ENCODE data around the gene GRIK4. TPM values are rescaled to one million over a fixed set of nuclear protein-coding genes. Genes with fewer than 3 reads are reported as not detected.

Gene GRIK4
- total RNA-seq, 6 experiments from 2014 or later: 0.07 to 0.11 TPM; not detected in 4

- intact Hi-C loops (cut with DNase I): no loop called here
- ATAC-seq: no peak
- TF ChIP-seq CTCF (IDR thresholded peaks at IDR 0.05) (no peak), POLR2A (IDR thresholded peaks at IDR 0.05) (no peak)
- H3K9me3 ChIP-seq: no peaks in the 10 kb centered on the region
- no peaks in the 10 kb centered on the region for H3K4me1 ChIP-seq
- H3K4me3 ChIP-seq: no peak overlapping the region
- no peaks in the 10 kb centered on the region for H3K27me3 ChIP-seq
- DNase-seq: no peak
- WGBS (ENCODE audit: insufficient coverage, low coverage, low lambda C conversion rate, missing lambda C conversion rate): 97% methylated on average over 5 of the region's 5 CpGs
- H3K36me3 ChIP-seq: peaks cover 0 to 40% (median 18%) of the 10 kb centered on the region in 4 donors
- H3K27ac ChIP-seq: no peak overlapping the region
Measured at GRCh38 chr11:120486138-120486537, 25.4 kb upstream of the GRIK4 start.

- ATAC-seq: no peak
- no peaks in the 10 kb centered on the region for H3K27me3 ChIP-seq
- intact Hi-C loops (cut with DNase I): no loop called here
Measured at GRCh38 chr11:120489799-120490198, 21.7 kb upstream of the GRIK4 start.

GRCh38 chr11:120492486-120492885, 19.1 kb upstream of the GRIK4 start:
- H3K27me3 ChIP-seq: no peaks in the 10 kb centered on the region
- intact Hi-C loops (cut with DNase I): no loop called here
- H3K36me3 ChIP-seq: peaks cover 0 to 5% (median 2%) of the 10 kb centered on the region in 4 donors
- no peak for DNase-seq
- H3K4me1 ChIP-seq: no peaks in the 10 kb centered on the region
- no peak for ATAC-seq
- TF ChIP-seq CTCF (IDR thresholded peaks at IDR 0.05) (no peak), POLR2A (IDR thresholded peaks at IDR 0.05) (no peak)
- no peak overlapping the region for H3K4me3 ChIP-seq
- 72% methylated on average over 3 of the region's 3 CpGs for WGBS (ENCODE audit: insufficient coverage, low coverage, low lambda C conversion rate, missing lambda C conversion rate)
- no peaks in the 10 kb centered on the region for H3K9me3 ChIP-seq
- H3K27ac ChIP-seq: no peak overlapping the region

More at GRCh38 chr11:120489799-120490198, 21.7 kb upstream of the GRIK4 start:
- Histone ChIP-seq H3K36me3 (peaks cover 0 to 24% (median 13%) of the 10 kb centered on the region in 4 donors), H3K9me3 (no peaks in the 10 kb centered on the region), H3K27ac (no peak overlapping the region), H3K4me3 (no peak overlapping the region), H3K4me1 (no peaks in the 10 kb centered on the region)
- 93% methylated on average over 1 of the region's 1 CpG for WGBS (ENCODE audit: insufficient coverage, low coverage, low lambda C conversion rate, missing lambda C conversion rate)
- TF ChIP-seq CTCF (IDR thresholded peaks at IDR 0.05): no peak
- TF ChIP-seq POLR2A (IDR thresholded peaks at IDR 0.05): no peak
- DNase-seq: no peak

- Histone ChIP-seq H3K36me3 (peaks cover 0 to 5% (median 2%) of the 10 kb centered on the region in 4 donors), H3K9me3 (no peaks in the 10 kb centered on the region), H3K27me3 (no peaks in the 10 kb centered on the region), H3K27ac (no peak overlapping the region), H3K4me3 (no peak overlapping the region), H3K4me1 (no peaks in the 10 kb centered on the region)
- intact Hi-C loops (cut with DNase I): no loop called here
- ATAC-seq: no peak
- TF ChIP-seq CTCF (IDR thresholded peaks at IDR 0.05) (no peak), POLR2A (IDR thresholded peaks at IDR 0.05) (no peak)
- WGBS (ENCODE audit: insufficient coverage, low coverage, low lambda C conversion rate, missing lambda C conversion rate): 46% methylated on average over 2 of the region's 2 CpGs
- DNase-seq: no peak
Measured at GRCh38 chr11:120494595-120494994, 17.0 kb upstream of the GRIK4 start.

GRCh38 chr11:120499088-120499487, 12.5 kb upstream of the GRIK4 start:
- ATAC-seq (no peak), DNase-seq (no peak)
- TF ChIP-seq CTCF (IDR thresholded peaks at IDR 0.05) (no peak), POLR2A (IDR thresholded peaks at IDR 0.05) (no peak)
- Histone ChIP-seq H3K9me3 (no peaks in the 10 kb centered on the region), H3K36me3 (peaks cover 0 to 4% (median 0%) of the 10 kb centered on the region in 4 donors), H3K4me3 (no peak overlapping the region), H3K27ac (no peak overlapping the region), H3K27me3 (no peaks in the 10 kb centered on the region), H3K4me1 (no peaks in the 10 kb centered on the region)
- whole genome bisulfite sequencing (ENCODE audit: insufficient coverage, low coverage, low lambda C conversion rate, missing lambda C conversion rate): 84% methylated on average over 8 of the region's 8 CpGs
- intact Hi-C loops (cut with DNase I): no loop called here
